ENCODE measurements around the gene NKRF.

The NKRF gene

DNA sequence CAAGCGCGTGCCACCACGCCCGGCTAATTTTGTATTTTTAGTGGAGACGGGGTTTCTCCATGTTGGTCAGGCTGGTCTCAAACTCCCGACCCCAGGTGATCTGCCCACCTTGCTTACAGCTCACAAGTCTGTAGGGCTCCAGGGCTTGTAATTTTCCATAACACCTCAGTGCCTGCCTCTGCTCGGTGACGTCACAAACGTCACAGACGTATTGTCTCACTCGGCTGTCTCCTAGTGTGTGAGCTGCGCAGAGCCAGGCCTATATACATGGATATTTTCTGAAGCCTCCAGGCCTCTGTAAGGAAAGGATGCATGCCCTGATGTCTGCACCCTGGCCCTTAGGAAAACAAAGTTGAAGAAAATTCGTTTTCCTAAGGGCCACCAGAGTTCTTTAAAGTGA is 8.6 kb upstream of the NKRF start:
- no peak for DNase-seq (ENCODE audit: insufficient read length, low spot score)
- FAIRE-seq: no peak
- TF ChIP-seq, protein P1, sequence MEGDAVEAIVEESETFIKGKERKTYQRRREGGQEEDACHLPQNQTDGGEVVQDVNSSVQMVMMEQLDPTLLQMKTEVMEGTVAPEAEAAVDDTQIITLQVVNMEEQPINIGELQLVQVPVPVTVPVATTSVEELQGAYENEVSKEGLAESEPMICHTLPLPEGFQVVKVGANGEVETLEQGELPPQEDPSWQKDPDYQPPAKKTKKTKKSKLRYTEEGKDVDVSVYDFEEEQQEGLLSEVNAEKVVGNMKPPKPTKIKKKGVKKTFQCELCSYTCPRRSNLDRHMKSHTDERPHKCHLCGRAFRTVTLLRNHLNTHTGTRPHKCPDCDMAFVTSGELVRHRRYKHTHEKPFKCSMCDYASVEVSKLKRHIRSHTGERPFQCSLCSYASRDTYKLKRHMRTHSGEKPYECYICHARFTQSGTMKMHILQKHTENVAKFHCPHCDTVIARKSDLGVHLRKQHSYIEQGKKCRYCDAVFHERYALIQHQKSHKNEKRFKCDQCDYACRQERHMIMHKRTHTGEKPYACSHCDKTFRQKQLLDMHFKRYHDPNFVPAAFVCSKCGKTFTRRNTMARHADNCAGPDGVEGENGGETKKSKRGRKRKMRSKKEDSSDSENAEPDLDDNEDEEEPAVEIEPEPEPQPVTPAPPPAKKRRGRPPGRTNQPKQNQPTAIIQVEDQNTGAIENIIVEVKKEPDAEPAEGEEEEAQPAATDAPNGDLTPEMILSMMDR (IDR thresholded peaks at IDR 0.05; ENCODE audit: insufficient read depth, missing control alignments): no peak

DNA sequence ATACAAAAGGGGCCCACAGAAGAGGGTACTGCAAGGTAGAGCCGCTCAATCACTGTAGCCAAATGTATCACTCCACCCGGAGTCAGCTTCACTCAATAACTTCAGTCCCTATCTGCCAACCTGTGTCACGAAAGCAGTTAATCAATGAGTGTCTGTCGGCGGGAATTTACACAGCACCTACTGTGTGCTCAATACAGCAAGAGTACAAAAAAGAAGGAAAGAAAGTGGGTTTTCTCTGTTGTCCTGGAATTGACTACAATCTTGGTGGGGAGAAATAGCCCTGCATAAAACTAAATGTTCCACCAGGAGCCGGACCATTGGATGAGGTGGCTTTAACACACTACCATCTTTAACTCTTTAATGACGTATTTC is 780 bp upstream of the NKRF start:
- FAIRE-seq (no peak), DNase-seq (ENCODE audit: insufficient read length, low spot score) (no peak)
- TF ChIP-seq, protein P1 (IDR thresholded peaks at IDR 0.05; ENCODE audit: insufficient read depth, missing control alignments): no peak

DNA sequence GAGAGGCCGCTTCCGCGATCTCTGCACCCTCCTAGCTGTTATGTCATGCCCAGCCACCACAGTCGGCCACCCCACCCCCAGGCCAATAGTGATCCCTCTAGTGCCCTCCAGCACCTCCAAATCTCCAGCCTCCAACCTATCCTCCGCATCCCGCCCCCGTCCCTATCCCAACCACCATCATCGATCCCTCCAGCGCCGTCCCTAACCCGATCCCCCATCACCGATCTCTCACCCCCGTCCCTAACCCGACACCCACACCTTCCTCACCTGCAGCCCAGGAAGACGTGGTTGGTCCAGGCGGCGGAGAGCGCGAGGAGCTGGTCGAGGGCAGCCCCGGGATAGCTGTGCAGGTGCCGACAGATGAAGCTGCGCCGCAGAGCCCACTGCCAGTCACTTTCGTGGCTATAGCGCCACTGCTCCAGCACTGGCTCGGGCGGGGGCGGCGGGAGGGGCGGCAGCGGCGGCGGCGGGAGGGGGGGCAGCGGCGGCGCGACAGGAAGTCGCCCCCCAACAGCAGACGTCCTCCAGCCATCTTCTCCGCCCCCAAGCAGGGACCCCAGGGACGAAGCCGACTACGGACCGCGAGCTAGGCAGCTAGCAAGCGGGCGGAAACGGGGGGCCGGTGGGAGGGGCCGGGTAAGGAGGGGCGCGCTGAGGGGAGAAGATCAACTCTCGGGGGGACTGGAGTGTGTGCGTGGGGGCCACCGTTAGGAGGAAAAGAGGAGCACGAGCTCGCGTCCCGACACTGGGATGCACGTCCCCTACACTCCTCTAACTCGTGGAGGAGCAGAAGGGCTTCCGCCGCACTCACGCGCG is 552 bp downstream of the NKRF start:
- FAIRE-seq (no peak), DNase-seq (ENCODE audit: insufficient read length, low spot score) (no peak)
- TF ChIP-seq, protein P1 (IDR thresholded peaks at IDR 0.05; ENCODE audit: insufficient read depth, missing control alignments): no peak

DNA sequence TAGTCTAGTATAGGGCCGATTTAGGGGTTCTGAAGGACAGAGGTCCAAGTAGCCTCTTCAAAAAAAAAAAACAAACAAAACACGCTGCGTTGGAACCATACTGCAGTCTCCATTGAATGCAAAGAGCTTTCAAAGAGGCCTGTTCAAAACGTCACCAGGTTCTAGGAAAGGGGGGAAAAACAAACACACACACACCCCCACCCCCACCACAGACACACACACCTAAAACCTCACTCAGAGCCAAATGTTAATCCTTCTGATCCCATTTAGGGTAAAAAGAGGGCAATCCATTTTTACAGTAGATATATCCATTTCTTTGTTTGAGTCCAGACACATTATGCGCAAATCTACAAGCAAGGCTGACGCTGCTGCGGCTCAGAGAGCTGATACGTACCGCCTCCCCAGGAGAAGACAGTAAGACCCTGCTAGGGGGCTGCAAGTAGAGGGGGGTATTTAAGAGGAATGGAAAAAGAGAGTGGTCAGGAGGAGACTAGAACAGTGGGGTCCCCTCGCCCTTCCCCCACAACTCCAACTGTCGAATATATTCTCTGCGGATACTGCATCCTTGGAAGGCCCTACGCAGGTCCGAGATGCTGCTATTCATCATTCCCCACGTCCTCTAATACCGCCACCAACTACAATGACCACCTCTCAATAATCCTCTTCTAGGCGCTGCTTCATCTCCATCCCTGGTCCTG is 1.3 kb downstream of the NKRF start:
- no peak for FAIRE-seq
- DNase-seq (ENCODE audit: insufficient read length, low spot score): no peak
- TF ChIP-seq, protein P1 (IDR thresholded peaks at IDR 0.05; ENCODE audit: insufficient read depth, missing control alignments): no peak

DNA sequence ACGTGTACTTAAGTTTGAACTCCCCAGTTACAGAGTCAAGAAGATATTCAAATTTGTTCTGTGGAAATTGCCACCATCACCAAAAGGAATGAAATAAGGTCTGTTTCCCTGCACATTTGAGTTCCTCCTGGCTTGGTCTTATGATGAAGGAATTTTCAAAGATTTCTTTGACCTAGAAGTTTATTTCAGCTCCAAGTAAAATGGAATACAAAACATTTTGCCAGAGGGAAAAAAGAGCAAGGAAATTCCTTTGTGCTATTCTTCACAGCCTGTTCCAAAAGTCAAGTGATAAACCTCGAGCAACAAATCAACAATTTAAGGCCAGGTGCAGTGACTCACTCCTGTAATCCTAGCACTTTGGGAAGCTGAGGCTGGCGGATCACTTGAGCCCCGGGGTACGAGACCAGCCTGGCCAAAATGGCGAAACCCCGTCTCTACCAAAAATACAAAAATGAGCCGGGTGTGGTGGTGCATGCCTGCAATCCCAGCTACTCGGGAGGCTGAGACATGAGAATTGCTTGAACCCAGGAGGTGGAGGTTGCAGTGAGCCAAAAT is 3.4 kb downstream of the NKRF start:
- TF ChIP-seq, protein P1 (IDR thresholded peaks at IDR 0.05; ENCODE audit: insufficient read depth, missing control alignments): no peak
- no peak for DNase-seq (ENCODE audit: insufficient read length, low spot score)
- FAIRE-seq: no peak

DNA sequence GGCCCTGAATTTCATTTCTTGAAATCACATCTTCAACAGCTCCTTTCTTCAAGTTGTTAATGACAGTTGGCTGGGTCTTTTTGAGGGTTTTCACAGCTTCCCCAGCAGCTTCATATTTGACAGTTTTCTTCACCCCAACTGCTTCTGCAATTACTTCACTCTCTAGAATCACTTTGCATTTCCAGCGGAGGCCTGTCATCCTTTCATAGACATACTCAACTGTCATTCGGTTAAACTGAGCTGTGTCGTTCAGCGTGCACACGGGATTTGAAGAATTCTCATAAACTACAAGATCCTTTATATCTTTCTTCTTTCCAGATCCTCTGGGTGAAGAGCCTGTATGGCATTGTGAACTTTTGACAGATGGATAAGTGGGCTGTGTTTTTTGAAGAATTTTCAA is 16.4 kb downstream of the NKRF start:
- no peak for FAIRE-seq
- TF ChIP-seq, protein P1 (IDR thresholded peaks at IDR 0.05; ENCODE audit: insufficient read depth, missing control alignments): no peak
- no peak for DNase-seq (ENCODE audit: insufficient read length, low spot score)

All from D721Med (cell line).